ENCODE measurements around the gene CCDC149.

DNA sequence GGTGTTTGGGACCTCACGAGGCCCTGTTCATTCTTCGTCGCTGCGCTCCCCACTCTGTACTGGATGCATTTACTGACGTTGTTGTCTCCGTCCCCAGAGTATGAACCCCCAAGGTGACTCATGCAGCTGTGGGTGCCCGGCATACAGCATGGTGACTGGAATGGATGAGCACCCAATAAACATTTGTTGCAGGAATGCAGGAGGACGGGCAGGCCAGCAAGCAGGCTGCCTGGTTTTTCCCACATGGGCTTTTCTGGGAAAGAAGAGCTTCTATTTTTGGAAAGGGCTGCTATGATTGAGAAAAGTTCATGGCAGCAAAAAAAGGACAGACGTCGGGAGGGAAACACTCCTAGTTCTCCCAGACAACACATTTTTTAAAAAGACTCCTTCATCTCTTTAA is 118.4 kb downstream of the CCDC149 start:
- TF ChIP-seq POLR2AphosphoS5 (IDR thresholded peaks at IDR 0.05; ENCODE audit: low read depth, low read length) = no peak
- TF ChIP-seq TAF1 (IDR thresholded peaks at IDR 0.05; ENCODE audit: borderline replicate concordance, insufficient read depth, low read length) = no peak
- TF ChIP-seq, protein P1, sequence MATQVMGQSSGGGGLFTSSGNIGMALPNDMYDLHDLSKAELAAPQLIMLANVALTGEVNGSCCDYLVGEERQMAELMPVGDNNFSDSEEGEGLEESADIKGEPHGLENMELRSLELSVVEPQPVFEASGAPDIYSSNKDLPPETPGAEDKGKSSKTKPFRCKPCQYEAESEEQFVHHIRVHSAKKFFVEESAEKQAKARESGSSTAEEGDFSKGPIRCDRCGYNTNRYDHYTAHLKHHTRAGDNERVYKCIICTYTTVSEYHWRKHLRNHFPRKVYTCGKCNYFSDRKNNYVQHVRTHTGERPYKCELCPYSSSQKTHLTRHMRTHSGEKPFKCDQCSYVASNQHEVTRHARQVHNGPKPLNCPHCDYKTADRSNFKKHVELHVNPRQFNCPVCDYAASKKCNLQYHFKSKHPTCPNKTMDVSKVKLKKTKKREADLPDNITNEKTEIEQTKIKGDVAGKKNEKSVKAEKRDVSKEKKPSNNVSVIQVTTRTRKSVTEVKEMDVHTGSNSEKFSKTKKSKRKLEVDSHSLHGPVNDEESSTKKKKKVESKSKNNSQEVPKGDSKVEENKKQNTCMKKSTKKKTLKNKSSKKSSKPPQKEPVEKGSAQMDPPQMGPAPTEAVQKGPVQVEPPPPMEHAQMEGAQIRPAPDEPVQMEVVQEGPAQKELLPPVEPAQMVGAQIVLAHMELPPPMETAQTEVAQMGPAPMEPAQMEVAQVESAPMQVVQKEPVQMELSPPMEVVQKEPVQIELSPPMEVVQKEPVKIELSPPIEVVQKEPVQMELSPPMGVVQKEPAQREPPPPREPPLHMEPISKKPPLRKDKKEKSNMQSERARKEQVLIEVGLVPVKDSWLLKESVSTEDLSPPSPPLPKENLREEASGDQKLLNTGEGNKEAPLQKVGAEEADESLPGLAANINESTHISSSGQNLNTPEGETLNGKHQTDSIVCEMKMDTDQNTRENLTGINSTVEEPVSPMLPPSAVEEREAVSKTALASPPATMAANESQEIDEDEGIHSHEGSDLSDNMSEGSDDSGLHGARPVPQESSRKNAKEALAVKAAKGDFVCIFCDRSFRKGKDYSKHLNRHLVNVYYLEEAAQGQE (IDR thresholded peaks at IDR 0.05; ENCODE audit: insufficient read depth in 1 of 2, low read depth in 2 of 2, low read length in 2 of 2) = no peak
